CD4-positive, alpha-beta T cell treated with Interleukin-1 beta for 1 hour (primary cell): Measurements from ENCODE around the gene TP53BP1.
"Not testable (repeated sequence)": the region's sequence is repeated elsewhere in the genome, so short reads cannot be mapped to it uniquely, and the experiment has no call there.

Experiments used
- DNase-seq, 2 donors: peaks; one replicate each; pipeline ENCODE4 v3.0.0-alpha.2; 2020 to 2022

Gene TP53BP1

GRCh38 chr15:43406808-43407207 lies 86.1 kb downstream of the TP53BP1 start:
- no peak for DNase-seq

- DNase-seq = no peak
These were observed 86.8 kb downstream of the TP53BP1 start for GRCh38 chr15:43406189-43406588.

- DNase-seq = no peak
These were observed 88.8 kb downstream of the TP53BP1 start for GRCh38 chr15:43404130-43404529.

DNA sequence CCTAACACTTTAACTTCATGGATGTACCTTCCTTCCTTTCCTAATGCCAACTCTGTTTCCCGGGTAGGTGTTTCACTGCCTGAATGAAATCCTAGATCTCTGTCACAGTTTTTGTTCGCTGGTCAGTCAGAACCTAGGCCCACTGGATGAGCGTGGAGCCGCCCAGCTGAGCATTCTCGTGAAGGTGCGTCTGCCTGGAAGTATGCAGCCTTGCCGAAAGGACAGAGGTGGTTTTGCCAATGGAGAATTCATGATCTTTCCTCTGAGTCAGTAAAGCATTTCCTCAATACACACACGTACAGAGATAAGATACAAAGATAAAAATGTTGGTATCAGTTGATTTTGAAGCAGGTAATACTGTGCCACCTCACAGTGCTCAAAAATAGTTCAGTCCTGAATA lies 89.3 kb downstream of the TP53BP1 start:
- no peak for DNase-seq

DNA sequence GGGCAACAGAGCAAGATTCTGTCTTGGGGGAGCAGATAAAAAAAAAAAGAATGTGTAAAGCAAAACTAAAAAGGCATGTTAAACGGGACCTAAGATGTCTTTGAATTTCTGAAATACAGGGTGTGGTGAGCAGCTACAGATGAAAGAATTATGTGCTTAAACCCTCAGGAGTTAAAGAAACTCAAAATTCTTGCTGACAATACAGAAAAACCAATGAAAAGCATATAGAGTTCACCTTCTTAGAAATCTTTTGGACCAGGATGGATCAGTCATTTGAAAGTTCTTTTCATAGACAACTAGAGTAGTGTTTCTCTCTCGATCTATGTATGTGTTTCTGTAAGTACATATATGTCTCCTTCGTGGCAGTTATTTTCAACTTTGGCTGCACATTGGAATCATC lies 90.7 kb downstream of the TP53BP1 start:
- no peak for DNase-seq

DNA sequence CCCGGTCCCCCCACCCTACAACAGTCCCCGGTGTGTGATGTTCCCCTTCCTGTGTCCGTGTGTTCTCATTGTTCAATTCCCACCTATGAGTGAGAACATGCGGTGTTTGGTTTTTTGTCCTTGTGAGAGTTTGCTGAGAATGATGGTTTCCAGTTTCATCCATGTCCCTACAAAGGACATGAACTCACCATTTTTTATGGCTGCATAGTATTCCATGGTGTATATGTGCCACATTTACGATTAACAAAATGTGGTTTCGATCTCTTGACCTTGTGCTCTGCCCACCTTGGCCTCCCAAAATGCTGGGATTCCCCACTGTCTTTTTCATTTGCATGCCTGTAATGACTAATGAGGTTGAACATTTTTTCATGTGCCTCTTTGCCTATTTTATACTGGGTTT lies 99.4 kb downstream of the TP53BP1 start:
- DNase-seq = not testable (repeated sequence)

- no peak for DNase-seq
These were observed 102.2 kb downstream of the TP53BP1 start for GRCh38 chr15:43390723-43391122.

DNA sequence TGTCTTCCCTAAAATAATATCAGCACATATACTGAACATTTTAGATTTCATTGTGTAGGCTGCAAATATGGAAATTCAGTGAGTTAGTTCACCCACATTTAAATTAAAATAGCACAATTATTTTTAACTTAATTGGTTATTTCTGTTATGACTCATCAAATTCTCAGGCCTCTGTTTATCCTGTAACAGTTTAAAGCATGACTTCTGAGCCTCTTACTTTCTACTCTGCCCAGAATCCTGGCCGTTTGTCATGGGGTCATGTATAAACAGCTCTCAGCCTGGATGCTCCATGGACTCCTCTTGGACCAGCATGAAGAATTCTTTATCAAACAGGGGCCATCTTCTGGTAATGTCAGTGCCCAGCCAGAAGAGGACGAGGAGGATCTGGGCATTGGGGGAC lies 109.9 kb downstream of the TP53BP1 start:
- DNase-seq = no peak

DNA sequence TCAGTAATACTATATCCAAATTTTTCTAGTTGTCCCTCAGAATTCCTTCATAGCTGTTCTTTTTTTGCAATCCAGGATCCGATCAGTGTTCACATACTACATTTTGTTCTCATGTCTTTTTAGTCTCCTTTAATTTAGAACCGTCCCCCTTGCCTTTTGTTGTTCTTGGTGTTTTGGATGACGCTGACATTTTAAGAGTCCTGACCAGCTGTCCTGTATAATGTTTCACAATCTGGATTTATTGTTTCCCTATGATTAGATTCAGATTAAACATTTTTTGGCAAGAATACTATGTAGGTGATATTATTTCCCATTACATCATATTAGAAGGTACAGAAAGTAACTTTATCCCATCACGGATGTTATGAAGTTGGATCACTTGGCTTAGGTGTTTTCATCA lies 110.6 kb downstream of the TP53BP1 start:
- no peak for DNase-seq

DNA sequence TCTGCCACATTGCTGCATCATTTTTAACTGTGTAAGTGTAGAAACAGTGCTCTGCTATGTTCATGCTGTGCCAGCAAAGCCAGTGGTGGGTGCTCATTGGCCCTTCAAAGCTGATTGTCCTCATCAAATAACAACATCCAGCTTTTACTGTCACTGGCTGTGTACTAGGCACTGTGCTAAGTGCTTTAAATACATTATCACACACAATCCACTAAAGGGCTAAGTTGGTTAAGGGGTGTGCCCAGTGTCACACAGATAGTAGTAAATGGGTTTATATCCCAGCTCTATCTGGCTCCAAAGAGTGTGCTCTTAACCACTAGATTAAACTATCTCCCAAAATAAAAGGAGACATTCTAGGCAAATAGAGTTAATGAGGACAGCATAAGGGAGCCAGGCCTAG lies 114.4 kb downstream of the TP53BP1 start:
- no peak for DNase-seq

- DNase-seq = peak; percentile 29 to 50
These were observed 116.8 kb downstream of the TP53BP1 start for GRCh38 chr15:43376017-43376705.

DNA sequence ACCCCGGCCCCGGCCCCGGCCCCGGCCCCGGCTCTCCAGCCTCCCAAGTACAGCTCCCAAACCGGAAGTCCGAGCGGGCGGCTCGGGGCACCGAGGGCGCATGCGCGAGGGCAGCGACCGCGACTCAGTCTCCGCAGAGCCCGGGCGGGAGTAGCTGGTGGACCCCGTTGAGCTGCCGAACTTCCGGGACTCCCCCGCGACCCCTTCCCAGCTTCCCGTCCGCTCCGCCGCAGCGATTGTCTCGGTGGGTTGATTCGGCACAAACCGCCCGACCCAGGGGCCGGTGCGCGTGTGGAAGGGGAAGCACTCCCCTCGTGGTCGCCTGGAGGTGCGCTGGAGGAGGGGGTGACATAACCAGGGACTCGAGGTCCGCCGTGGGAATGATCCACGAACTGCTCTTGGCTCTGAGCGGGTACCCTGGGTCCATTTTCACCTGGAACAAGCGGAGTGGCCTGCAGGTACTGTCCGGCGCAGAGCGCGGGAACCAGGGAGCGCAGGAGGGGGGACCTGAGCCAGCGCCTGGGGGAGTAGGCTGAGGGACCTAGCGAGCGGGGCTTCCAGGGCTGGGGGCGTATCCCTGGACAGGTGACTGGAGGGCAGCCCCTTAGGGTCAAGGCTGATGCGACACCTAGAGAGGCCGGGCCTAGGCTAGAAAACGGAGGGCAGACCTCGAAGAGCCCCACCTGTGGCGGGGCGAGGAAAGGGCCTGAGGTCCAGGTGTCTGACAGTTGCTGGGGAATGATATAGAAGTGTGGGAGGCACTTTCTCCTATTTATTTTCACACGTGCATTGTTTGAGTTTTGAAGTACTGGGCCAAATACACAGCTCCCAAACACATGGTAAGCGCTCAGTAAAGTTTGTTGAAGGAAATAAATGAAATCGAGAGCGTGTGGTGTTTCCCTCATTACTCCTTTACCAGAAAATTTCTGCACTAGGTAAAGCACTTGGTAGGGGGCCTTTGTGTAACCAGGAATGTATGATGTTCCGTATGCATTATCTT lies 121.7 kb downstream of the TP53BP1 start, which contains the start of the genes TUBGCP4 and ZSCAN29:
TUBGCP4 (plus strand) TSS at position 127 of the 1,000 bp plus-strand sequence; CDS start at position 381, 254 bp downstream.
ZSCAN29 (minus strand) TSS at position 69 of the 1,000 bp plus-strand sequence. CDS start 1,130 bp downstream, outside the sequence.
- peak; percentile 79 to 81 for DNase-seq

DNA sequence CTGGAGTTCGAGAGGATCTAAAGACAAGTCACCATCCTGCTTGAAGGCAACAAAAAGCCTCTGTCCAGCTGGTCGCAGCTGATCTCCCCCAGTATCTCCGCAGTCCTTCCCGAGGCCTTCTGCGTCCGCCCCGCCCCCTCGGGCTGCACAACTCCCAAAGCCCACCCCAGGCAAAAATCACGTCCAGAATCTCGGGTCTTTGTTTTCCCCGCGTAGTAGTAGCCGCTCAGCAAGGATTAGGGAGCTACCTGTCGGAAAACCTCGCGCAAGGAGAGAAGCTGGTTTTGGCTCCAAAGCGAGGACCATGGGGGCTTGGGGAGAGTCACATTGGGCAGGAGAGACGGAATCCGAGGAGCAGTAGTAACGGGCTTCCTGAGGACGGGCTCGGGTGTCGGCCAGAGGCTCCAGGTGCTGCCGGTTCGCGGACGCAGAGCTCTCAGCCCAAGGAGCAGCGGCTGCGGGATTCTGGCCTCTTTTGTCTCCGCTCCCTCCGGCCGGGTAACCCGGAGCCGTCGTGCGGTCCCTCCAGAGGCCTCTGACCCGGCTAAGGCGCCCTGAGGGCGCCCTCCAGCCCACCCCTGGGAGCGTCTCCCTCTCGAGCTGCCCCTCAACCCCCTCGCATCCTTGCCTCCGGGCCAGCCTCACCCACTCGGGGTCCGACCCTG lies 122.5 kb downstream of the TP53BP1 start:
- DNase-seq = no peak

DNA sequence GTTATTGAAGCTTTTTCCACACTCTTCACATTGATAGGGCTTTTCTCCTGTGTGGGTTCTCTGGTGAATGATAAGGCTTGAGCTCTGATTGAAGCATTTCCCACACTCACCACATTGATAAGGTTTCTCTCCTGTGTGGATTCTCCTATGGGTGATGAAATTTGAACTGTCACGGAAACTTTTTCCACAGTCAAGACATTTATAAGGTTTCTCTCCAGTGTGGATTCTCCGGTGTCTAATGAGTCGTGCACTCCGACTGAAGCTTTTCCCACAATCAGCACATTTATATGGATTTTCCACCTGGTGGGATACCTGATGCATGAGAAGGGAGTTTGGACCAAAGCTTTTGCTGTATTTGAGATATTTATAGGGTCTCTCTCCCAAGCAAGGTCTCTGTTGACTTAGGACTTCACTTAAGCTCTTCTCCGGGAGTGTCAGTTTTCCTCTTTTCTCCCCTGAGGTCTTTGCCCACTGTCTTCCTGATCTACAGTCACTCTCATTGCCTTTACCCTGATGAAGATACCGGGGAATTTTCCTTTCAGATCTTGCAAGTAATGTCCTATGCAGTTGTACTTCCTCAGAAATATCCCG lies 131.5 kb downstream of the TP53BP1 start:
- DNase-seq = no peak

DNA sequence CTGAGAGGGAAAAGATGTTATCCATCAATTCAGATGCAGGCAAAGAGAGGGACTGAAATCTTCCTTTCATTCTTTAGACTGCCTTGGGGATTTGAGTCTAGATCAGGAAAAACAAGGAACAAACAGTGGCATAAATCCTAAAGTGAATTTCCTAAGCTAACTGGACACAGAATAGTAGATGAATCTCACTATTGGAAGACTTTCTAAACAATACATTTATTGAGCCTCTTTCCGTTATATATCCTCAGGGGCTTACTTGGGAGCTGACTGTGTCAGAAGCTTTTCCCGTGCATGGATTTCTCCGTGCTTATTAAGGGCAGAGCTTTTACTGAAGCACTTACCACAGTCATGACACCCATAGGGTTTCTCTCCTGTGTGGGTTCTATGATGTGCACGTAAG lies 132.1 kb downstream of the TP53BP1 start:
- no peak for DNase-seq
